ENCODE measurements around the gene CAMK2N1.

The CAMK2N1 gene

DNA sequence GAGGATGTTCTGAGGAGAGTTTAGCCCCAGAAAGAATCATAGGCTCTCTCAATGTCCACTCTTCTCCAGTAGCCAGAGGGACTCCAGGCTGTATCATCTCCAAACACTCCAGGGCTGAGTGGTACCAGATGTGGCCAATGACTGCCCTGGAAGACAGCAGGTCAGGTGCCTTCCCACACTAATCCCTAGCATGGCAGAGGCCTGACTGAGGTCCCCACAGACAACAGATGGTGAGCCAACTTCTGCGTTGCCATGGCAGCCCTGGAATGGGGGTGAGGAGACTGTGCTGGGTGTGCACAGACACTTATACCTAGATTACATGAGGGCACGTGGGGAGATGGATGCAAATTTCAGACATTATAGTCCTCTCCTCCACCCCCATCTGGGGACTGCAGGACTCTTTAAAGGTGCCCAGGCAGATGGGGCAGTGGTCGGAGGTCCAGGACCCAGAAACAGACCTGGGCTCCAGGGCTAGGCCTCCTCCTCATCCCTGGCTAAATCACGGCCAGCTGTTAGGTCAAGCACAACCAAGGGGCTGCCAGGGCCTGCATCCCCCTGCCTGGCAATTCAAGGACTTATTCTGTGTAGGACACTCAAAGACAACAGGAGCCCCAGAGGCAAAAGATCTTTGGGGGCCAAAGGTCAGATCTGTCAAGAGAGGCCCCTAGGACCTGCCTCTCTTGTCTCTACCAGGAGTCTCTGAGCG, 42.9 kb downstream of the CAMK2N1 start:
- DNase-seq: no peak

DNA sequence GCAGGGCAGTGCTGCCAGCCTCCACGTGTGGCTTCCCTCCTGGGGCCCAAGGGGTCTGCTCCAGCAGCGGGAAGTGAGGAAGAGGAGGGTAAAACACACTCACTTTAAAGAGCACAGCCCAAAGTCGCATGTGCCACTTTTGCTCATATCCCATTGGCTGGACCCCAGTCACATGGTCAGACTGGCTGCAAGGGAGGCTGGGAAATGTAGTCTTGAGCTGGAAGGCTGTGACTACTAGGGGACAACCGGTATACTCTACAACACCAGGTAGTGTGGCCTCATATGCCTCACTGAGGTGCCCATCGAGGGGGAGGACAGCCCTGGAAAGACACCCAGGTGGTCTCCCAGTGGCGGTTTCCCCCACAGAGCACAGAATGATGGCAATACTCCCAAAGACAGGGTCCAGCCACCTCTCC, 45.2 kb downstream of the CAMK2N1 start:
- DNase-seq: peak; percentile 56

DNA sequence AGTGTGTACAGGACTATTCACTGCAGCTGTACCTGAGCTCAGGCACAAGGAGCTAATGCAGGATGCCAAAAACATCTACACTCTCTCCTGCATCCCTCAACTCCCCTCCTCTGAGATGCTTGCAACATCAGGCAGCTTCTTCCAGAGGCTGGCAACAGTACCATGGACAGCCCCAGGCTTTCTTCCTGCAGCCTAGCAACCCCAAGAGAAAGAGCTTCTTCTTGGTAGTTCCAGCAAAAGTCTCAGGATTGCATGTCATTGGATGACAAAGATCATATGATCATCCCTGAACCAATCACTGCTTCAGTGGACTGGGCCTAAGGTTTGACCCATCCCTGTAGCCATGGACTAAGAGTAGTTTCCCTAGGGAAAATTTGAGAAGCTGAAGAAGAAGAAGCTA, 46.7 kb downstream of the CAMK2N1 start:
- peak; percentile 12 for DNase-seq

DNA sequence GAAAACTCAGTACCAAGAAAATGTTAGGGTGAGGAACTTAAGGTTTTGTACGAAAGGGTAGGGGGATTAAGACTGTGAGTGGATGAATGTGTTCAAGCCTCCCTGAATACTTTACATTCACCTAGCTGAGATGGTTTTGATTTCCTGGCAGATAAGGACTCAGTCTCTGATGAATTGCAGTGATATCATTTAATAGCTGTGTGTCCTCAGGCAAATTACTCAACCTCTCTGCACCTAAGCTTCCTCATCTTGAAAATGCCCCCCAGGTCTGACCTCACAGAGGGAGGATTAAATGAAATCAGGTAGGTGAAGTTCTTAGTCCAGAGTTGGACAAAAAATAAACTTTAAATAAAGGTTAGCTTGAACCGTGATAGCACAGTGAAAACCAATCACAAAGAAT, 48.4 kb downstream of the CAMK2N1 start:
- DNase-seq: no peak

DNA sequence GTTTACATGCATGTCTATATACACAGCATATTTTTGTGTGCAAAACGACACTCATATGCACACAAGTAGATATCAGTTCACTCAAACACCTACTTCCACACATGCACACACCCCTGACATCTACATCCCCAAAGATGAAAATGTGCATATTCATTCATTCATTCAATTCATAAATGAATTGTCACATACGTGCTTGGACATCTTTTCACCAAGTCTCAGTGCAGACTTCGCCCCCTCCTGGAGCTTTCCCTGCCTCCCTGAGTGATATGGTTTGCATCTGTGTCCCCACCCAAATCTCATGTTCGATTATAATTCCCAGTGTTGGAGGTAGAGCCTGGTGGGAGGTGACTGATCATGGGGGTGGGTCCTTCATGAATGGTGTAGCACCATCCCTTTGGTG, 53.1 kb downstream of the CAMK2N1 start:
- no peak for DNase-seq

All from EL (cell line).